IMR-90 (cell line): ENCODE measurements around the gene SRGAP3. TPM values are rescaled to one million over a fixed set of nuclear protein-coding genes. Genes with fewer than 3 reads are reported as not detected.

ENCODE experiments used
- ATAC-seq: fragments of 200-7000 bp; cut with Tn5 transposase; 2 replicates; pipeline ENCODE4 v1.9.1; 2020; ENCODE audit warnings: low read depth, mild to moderate bottlenecking, moderate library complexity
- BruUV-seq: library from RNA; stranded (reverse); fragments of 400-500 nt; replicated peaks from 2 replicates; lab custom pipeline; 2021; lab: Mats Ljungman, UMichigan
- CTCF ChIA-PET: fragments of 300-600 bp; formaldehyde crosslinking; extraction: SDS; loops from one replicate; lab custom pipeline; 2021; ENCODE audit warnings: antibody characterized with exemption; lab: Yijun Ruan, JAX
- POLR2A ChIA-PET: fragments of 300-600 bp; sonication (Branson Sonifier 250); formaldehyde crosslinking; loops from one replicate; lab custom pipeline; 2022; ENCODE audit warnings: antibody characterized with exemption; ENCODE audit not compliant: unreplicated experiment; lab: Charles Lee
- DNase-seq: peaks from one replicate; pipeline ENCODE4 v3.0.0; 2013
- H2AFZ ChIP-seq: replicated peaks from 2 replicates; pipeline ENCODE3; 2013; ENCODE audit warnings: low read length, mild to moderate bottlenecking; ENCODE audit not compliant: poor library complexity
- H2AK5ac ChIP-seq: 2 replicates; pipeline ENCODE4 v1.6.1; 2013; ENCODE audit warnings: low read depth, low read length, inconsistent platforms
- H2AK9ac ChIP-seq: replicated peaks from 2 replicates; pipeline ENCODE3; 2013; ENCODE audit warnings: mild to moderate bottlenecking, low read depth, low read length, moderate library complexity; ENCODE audit not compliant: poor library complexity
- H2BK120ac ChIP-seq: 2 replicates; pipeline ENCODE4 v1.6.1; 2013; ENCODE audit warnings: low read depth, low read length, inconsistent platforms
- H2BK15ac ChIP-seq: 3 replicates; pipeline ENCODE4 v1.6.1; 2013; ENCODE audit warnings: low read depth, low read length, inconsistent platforms
- H2BK20ac ChIP-seq: 2 replicates; pipeline ENCODE4 v1.6.1; 2013; ENCODE audit warnings: low read depth, mild to moderate bottlenecking, inconsistent platforms, low read length, moderate library complexity
- H2BK5ac ChIP-seq: 2 replicates; pipeline ENCODE4 v1.6.1; 2013; ENCODE audit warnings: mild to moderate bottlenecking, low read depth, low read length, inconsistent platforms; ENCODE audit not compliant: poor library complexity, severe bottlenecking
- H3K14ac ChIP-seq: replicated peaks from 2 replicates; pipeline ENCODE4 v1.6.1; 2013; ENCODE audit warnings: low read depth, low read length, inconsistent platforms
- H3K18ac ChIP-seq: 2 replicates; pipeline ENCODE4 v1.6.1; 2013; ENCODE audit warnings: low read depth, low read length, control low read depth
- H3K23ac ChIP-seq: 2 replicates; pipeline ENCODE4 v1.6.1; 2013; ENCODE audit warnings: low read depth, low read length, inconsistent platforms
- H3K27ac ChIP-seq: 2 replicates; pipeline ENCODE4 v1.5.1; 2013; ENCODE audit warnings: mild to moderate bottlenecking, control low read depth, low read length; ENCODE audit not compliant: insufficient read depth
- H3K27me3 ChIP-seq: 2 replicates; pipeline ENCODE4 v1.6.1; 2013; ENCODE audit warnings: low read length; ENCODE audit not compliant: control insufficient read depth, insufficient read depth
- H3K36me3 ChIP-seq: 2 replicates; pipeline ENCODE4 v1.6.1; 2013; ENCODE audit warnings: low read length, mixed read lengths; ENCODE audit not compliant: control insufficient read depth, insufficient read depth
- H3K4ac ChIP-seq: 2 replicates; pipeline ENCODE4 v1.6.1; 2013; ENCODE audit warnings: low read depth, low read length, inconsistent platforms
- H3K4me1 ChIP-seq: 2 replicates; pipeline ENCODE4 v1.6.1; 2013; ENCODE audit warnings: low read length, mixed read lengths; ENCODE audit not compliant: control insufficient read depth, insufficient read depth
- H3K4me2 ChIP-seq: 2 replicates; pipeline ENCODE4 v1.6.1; 2013; ENCODE audit warnings: low read depth, mild to moderate bottlenecking, control low read depth, low read length, moderate library complexity
- H3K4me3 ChIP-seq: 2 replicates; pipeline ENCODE4 v1.5.1; 2013; ENCODE audit warnings: low read depth, mild to moderate bottlenecking, control low read depth, low read length, moderate library complexity; ENCODE audit not compliant: insufficient read depth
- H3K56ac ChIP-seq: 2 replicates; pipeline ENCODE4 v1.6.1; 2013; ENCODE audit warnings: low read length, inconsistent platforms; ENCODE audit not compliant: insufficient read depth; ENCODE audit errors: extremely low read depth
- H3K79me1 ChIP-seq, 2 experiments: 2 replicates each; pipeline ENCODE4 v1.6.1; 2013; ENCODE audit warnings: low read length in 2 of 2, inconsistent platforms in 1 of 2, low read depth in 1 of 2
- H3K9ac ChIP-seq: 2 replicates; pipeline ENCODE4 v1.6.1; 2013; ENCODE audit warnings: low read depth, low read length, control low read depth
- H3K9me1 ChIP-seq: 2 replicates; pipeline ENCODE4 v1.6.1; 2013; ENCODE audit warnings: low read length, inconsistent platforms; ENCODE audit not compliant: insufficient read depth
- H3K9me3 ChIP-seq: 2 replicates; pipeline ENCODE4 v1.6.1; 2013; ENCODE audit warnings: low read length; ENCODE audit not compliant: control insufficient read depth, insufficient read depth
- H4K20me1 ChIP-seq: 2 replicates; pipeline ENCODE4 v1.6.1; 2013; ENCODE audit warnings: low read length, inconsistent platforms; ENCODE audit not compliant: insufficient read depth
- H4K5ac ChIP-seq: 2 replicates; pipeline ENCODE4 v1.6.1; 2013; ENCODE audit warnings: mild to moderate bottlenecking, low read depth, low read length, control low read depth
- H4K8ac ChIP-seq, 2 experiments: 2 replicates each; pipeline ENCODE4 v1.6.1; 2013; ENCODE audit warnings: low read depth in 2 of 2, low read length in 2 of 2, control low read depth in 1 of 2, inconsistent platforms in 1 of 2
- H4K91ac ChIP-seq: 2 replicates; pipeline ENCODE4 v1.6.1; 2013; ENCODE audit warnings: low read depth, low read length, inconsistent platforms; ENCODE audit not compliant: insufficient read depth
- CTCF ChIP-seq: conservative IDR thresholded peaks from 2 replicates; pipeline ENCODE4 v1.5.1; 2012; ENCODE audit warnings: mild to moderate bottlenecking, low read depth, low read length, improper control_type of control experiment
- MXI1 ChIP-seq: IDR thresholded peaks from 2 replicates; pipeline ENCODE4 v1.6.1; 2012; ENCODE audit warnings: low read depth, mild to moderate bottlenecking, low read length, moderate library complexity, borderline replicate concordance
- WGBS, 2 experiments: methylation state at CpG; one replicate each; pipeline versions ENCODE4 v1.1.5 to v1.1.7; 2013; ENCODE audit warnings: missing lambda C conversion rate in 2 of 2; ENCODE audit not compliant: insufficient read length in 1 of 2; ENCODE audit errors: extremely low coverage in 2 of 2; 5-methylcytosine and 5-hydroxymethylcytosine counted together
- dilution Hi-C: fragments of 300-500 bp; cut with HindIII; formaldehyde crosslinking; loops from one replicate; pipeline ENCODE4 v1.14.3; 2018; ENCODE audit warnings: low sequenced_read_pairs; ENCODE audit not compliant: unreplicated experiment
- in situ Hi-C: fragments of 300-500 bp; cut with MboI; formaldehyde crosslinking; loops from 3 replicates; pipeline ENCODE4 v1.14.3; 2019; ENCODE audit warnings: low sequenced_read_pairs, inconsistent platforms, mixed read lengths
- intact Hi-C: fragments of 100-400 bp; cut with micrococcal nuclease; formaldehyde crosslinking; loops from 2 replicates; pipeline ENCODE4 v1.10.0; 2022
- polyA plus RNA-seq, 3 experiments: library from polyadenylated mRNA; depleted of rRNA; stranded (reverse); fragments of >200 nt; gene quantifications; 2 replicates each; pipeline ENCODE4 v1.2.3, GENCODE V29; 2012; ENCODE audit warnings: low replicate concordance in 1 of 3
- total RNA-seq: library from RNA; depleted of rRNA; stranded (reverse); fragments of >200 nt; gene quantifications from 2 replicates; pipeline ENCODE4 v1.2.3, GENCODE V29; 2012

The SRGAP3 gene
- total and polyA plus RNA-seq, 2 of the 4 experiments (the other 2 are of a cell fraction), result 0.68 to 1.4 TPM

GRCh38 chr3:9157651-9158362, 91.6 kb downstream of the SRGAP3 start:
- Histone ChIP-seq H3K79me1 (no peaks in the 10 kb centered on the region), H3K9me3 (no peaks in the 10 kb centered on the region), H3K4me1 (no peaks in the 10 kb centered on the region), H2BK20ac (no peak overlapping the region), H3K9me1 (no peaks in the 10 kb centered on the region), H4K8ac (no peak overlapping the region), H3K27me3 (0 out of 2 replicates have a peak, but pooled peaks cover 2% of the 10 kb centered on the region), H3K9ac (no peak overlapping the region), H3K56ac (no peak overlapping the region), H2AFZ (no peak overlapping the region), H4K91ac (no peak overlapping the region), H3K18ac (no peak overlapping the region), H2AK9ac (no peak overlapping the region), H3K27ac (no peak overlapping the region), H2AK5ac (no peak overlapping the region), H3K4me2 (no peak overlapping the region), H3K4ac (no peak overlapping the region), H2BK120ac (no peak overlapping the region), H3K4me3 (no peak overlapping the region), H2BK15ac (no peak overlapping the region), H3K36me3 (no peaks in the 10 kb centered on the region), H3K14ac (no peak overlapping the region), H4K20me1 (no peaks in the 10 kb centered on the region), H4K5ac (no peak overlapping the region), H2BK5ac (no peak overlapping the region), H3K23ac (no peak overlapping the region)
- no peak for ATAC-seq
- no TSS peak for BruUV-seq
- intact Hi-C loops (no loop called here), in situ Hi-C loops (no loop called here), dilution Hi-C loops (no loop called here)
- CTCF ChIA-PET, result no interaction called here
- no peak for DNase-seq
- WGBS, 2 experiments, result no CpG with 5 or more reads among the region's 5 CpGs
- no peak for TF ChIP-seq MXI1
- TF ChIP-seq CTCF, result no peak
- POLR2A ChIA-PET, result no interaction called here
